Measurements from ENCODE around the gene PRPF4.
"Not testable (repeated sequence)": the region's sequence is repeated elsewhere in the genome, so short reads cannot be mapped to it uniquely, and the experiment has no call there.

The PRPF4 gene

GRCh38 chr9:113238202-113238858, 37.1 kb upstream of the PRPF4 start:
- no peak overlapping the region for H3K4me3 ChIP-seq (ENCODE audit: low read depth, low read length)
- no peak for DNase-seq (ENCODE audit: low read depth)
- no peak for TF ChIP-seq CTCF (IDR thresholded peaks at IDR 0.05; ENCODE audit: control insufficient read depth, extremely low read depth, insufficient read depth)

GRCh38 chr9:113238859-113239232, 36.6 kb upstream of the PRPF4 start:
- no peak for DNase-seq (ENCODE audit: low read depth)
- no peak for TF ChIP-seq CTCF (IDR thresholded peaks at IDR 0.05; ENCODE audit: control insufficient read depth, extremely low read depth, insufficient read depth)
- H3K4me3 ChIP-seq (ENCODE audit: low read depth, low read length), result no peak overlapping the region

- no peak for TF ChIP-seq CTCF (IDR thresholded peaks at IDR 0.05; ENCODE audit: control insufficient read depth, extremely low read depth, insufficient read depth)
- DNase-seq (ENCODE audit: low read depth), result peak; percentile 36
- no peak overlapping the region for H3K4me3 ChIP-seq (ENCODE audit: low read depth, low read length)
Measured at GRCh38 chr9:113241161-113241560, 34.3 kb upstream of the PRPF4 start.

GRCh38 chr9:113244556-113244955, 30.9 kb upstream of the PRPF4 start:
- TF ChIP-seq CTCF (IDR thresholded peaks at IDR 0.05; ENCODE audit: control insufficient read depth, extremely low read depth, insufficient read depth), result no peak
- no peak overlapping the region for H3K4me3 ChIP-seq (ENCODE audit: low read depth, low read length)
- no peak for DNase-seq (ENCODE audit: low read depth)

- no peak for DNase-seq (ENCODE audit: low read depth)
- TF ChIP-seq CTCF (IDR thresholded peaks at IDR 0.05; ENCODE audit: control insufficient read depth, extremely low read depth, insufficient read depth), result no peak
- H3K4me3 ChIP-seq (ENCODE audit: low read depth, low read length), result no peak overlapping the region
Measured at GRCh38 chr9:113245894-113246293, 29.6 kb upstream of the PRPF4 start.

GRCh38 chr9:113246928-113247327, 28.5 kb upstream of the PRPF4 start:
- no peak for DNase-seq (ENCODE audit: low read depth)
- TF ChIP-seq CTCF (IDR thresholded peaks at IDR 0.05; ENCODE audit: control insufficient read depth, extremely low read depth, insufficient read depth), result no peak
- H3K4me3 ChIP-seq (ENCODE audit: low read depth, low read length), result no peak overlapping the region

GRCh38 chr9:113247640-113248039, 27.8 kb upstream of the PRPF4 start:
- no peak for DNase-seq (ENCODE audit: low read depth)
- H3K4me3 ChIP-seq (ENCODE audit: low read depth, low read length), result no peak overlapping the region
- no peak for TF ChIP-seq CTCF (IDR thresholded peaks at IDR 0.05; ENCODE audit: control insufficient read depth, extremely low read depth, insufficient read depth)

GRCh38 chr9:113249661-113250060, 25.8 kb upstream of the PRPF4 start:
- DNase-seq (ENCODE audit: low read depth); H3K4me3 ChIP-seq (ENCODE audit: low read depth, low read length): not testable (repeated sequence)
